H9 (cell line): ENCODE measurements around the gene EPB41L2. TPM values are rescaled to one million over a fixed set of nuclear protein-coding genes. Genes with fewer than 3 reads are reported as not detected.

Experiments
- DNase-seq: peaks from one replicate; pipeline ENCODE4 v3.0.0-alpha.2; 2017
- H2AFZ ChIP-seq: one replicate; pipeline ENCODE4 v1.6.1; 2013; ENCODE audit warnings: mild to moderate bottlenecking, low read length, control low read depth, moderate library complexity
- H2AK5ac ChIP-seq: 2 replicates; pipeline ENCODE4 v1.6.1; 2013; ENCODE audit warnings: low read length, control low read depth, mixed read lengths; ENCODE audit not compliant: insufficient read length
- H2BK120ac ChIP-seq: one replicate; pipeline ENCODE4 v1.6.1; 2013; ENCODE audit warnings: low read depth, mild to moderate bottlenecking, low read length, control low read depth, inconsistent platforms; ENCODE audit not compliant: poor library complexity, severe bottlenecking
- H2BK12ac ChIP-seq: 2 replicates; pipeline ENCODE4 v1.6.1; 2013; ENCODE audit warnings: low read length, control low read depth, mixed read lengths, low read depth; ENCODE audit not compliant: insufficient read length
- H2BK15ac ChIP-seq: 2 replicates; pipeline ENCODE4 v1.6.1; 2013; ENCODE audit warnings: low read depth, low read length, control low read depth
- H2BK20ac ChIP-seq: one replicate; pipeline ENCODE4 v1.6.1; 2013; ENCODE audit warnings: low read depth, mild to moderate bottlenecking, low read length, control low read depth, inconsistent platforms; ENCODE audit not compliant: poor library complexity, severe bottlenecking
- H2BK5ac ChIP-seq: 2 replicates; pipeline ENCODE4 v1.6.1; 2013; ENCODE audit warnings: low read length, control low read depth, mixed read lengths; ENCODE audit not compliant: insufficient read length
- H3K14ac ChIP-seq: 2 replicates; pipeline ENCODE4 v1.6.1; 2013; ENCODE audit warnings: low read length, control low read depth; ENCODE audit not compliant: insufficient read depth
- H3K18ac ChIP-seq: 2 replicates; pipeline ENCODE4 v1.6.1; 2013; ENCODE audit warnings: low read depth, mild to moderate bottlenecking, mixed read lengths, low read length, control low read depth; ENCODE audit not compliant: insufficient read length
- H3K23ac ChIP-seq: 2 replicates; pipeline ENCODE4 v1.6.1; 2013; ENCODE audit warnings: low read length, control low read depth, mixed read lengths, low read depth; ENCODE audit not compliant: insufficient read length
- H3K23me2 ChIP-seq: 2 replicates; pipeline ENCODE4 v1.6.1; 2013; ENCODE audit warnings: low read depth, mild to moderate bottlenecking, mixed read lengths, low read length, control low read depth; ENCODE audit not compliant: insufficient read length, poor library complexity, severe bottlenecking
- H3K27ac ChIP-seq: 2 replicates; pipeline ENCODE4 v1.5.1; 2013; ENCODE audit warnings: low read length, control low read depth, mixed read lengths, low read depth; ENCODE audit not compliant: insufficient read length
- H3K27me3 ChIP-seq: 2 replicates; pipeline ENCODE4 v1.6.1; 2013; ENCODE audit warnings: low read length, control low read depth, inconsistent platforms; ENCODE audit not compliant: insufficient read depth
- H3K4ac ChIP-seq: 2 replicates; pipeline ENCODE4 v1.6.1; 2013; ENCODE audit warnings: low read depth, mild to moderate bottlenecking, control low read depth, inconsistent platforms, low read length, moderate library complexity
- H3K4me1 ChIP-seq: 2 replicates; pipeline ENCODE4 v1.6.1; 2013; ENCODE audit warnings: low read length, control low read depth, inconsistent platforms; ENCODE audit not compliant: insufficient read depth
- H3K4me2 ChIP-seq: 2 replicates; pipeline ENCODE4 v1.6.1; 2013; ENCODE audit warnings: low read length, control low read depth, mixed read lengths; ENCODE audit not compliant: insufficient read length, insufficient read depth
- H3K56ac ChIP-seq: 2 replicates; pipeline ENCODE4 v1.6.1; 2013; ENCODE audit warnings: low read depth, mild to moderate bottlenecking, mixed read lengths, low read length, control low read depth; ENCODE audit not compliant: insufficient read length
- H3K79me1 ChIP-seq: 2 replicates; pipeline ENCODE4 v1.6.1; 2013; ENCODE audit warnings: low read depth, mild to moderate bottlenecking, moderate library complexity, low read length, control low read depth, inconsistent platforms; ENCODE audit not compliant: insufficient read depth, poor library complexity, severe bottlenecking
- H3K79me2 ChIP-seq: 2 replicates; pipeline ENCODE4 v1.6.1; 2013; ENCODE audit warnings: low read length, control low read depth, inconsistent platforms; ENCODE audit not compliant: insufficient read depth
- H3K9ac ChIP-seq: 2 replicates; pipeline ENCODE4 v1.6.1; 2013; ENCODE audit warnings: low read length, control low read depth, mixed read lengths; ENCODE audit not compliant: insufficient read length; ENCODE audit errors: extremely low read depth
- H3K9me3 ChIP-seq: one replicate; pipeline ENCODE4 v1.6.1; 2013; ENCODE audit warnings: low read depth, low read length, inconsistent platforms; ENCODE audit not compliant: control insufficient read depth
- H3T11ph ChIP-seq: one replicate; pipeline ENCODE4 v1.6.1; 2013; ENCODE audit warnings: mild to moderate bottlenecking, low read length, control low read depth, inconsistent platforms
- H4K20me1 ChIP-seq: one replicate; pipeline ENCODE4 v1.6.1; 2013; ENCODE audit not compliant: control insufficient read depth, insufficient read length, insufficient read depth
- H4K5ac ChIP-seq: 2 replicates; pipeline ENCODE4 v1.6.1; 2013; ENCODE audit warnings: low read depth, mild to moderate bottlenecking, mixed read lengths, low read length, control low read depth; ENCODE audit not compliant: insufficient read length
- H4K8ac ChIP-seq: replicated peaks from 2 replicates; pipeline ENCODE4 v1.6.1; 2013; ENCODE audit warnings: low read length, control low read depth, mixed read lengths, low read depth; ENCODE audit not compliant: insufficient read length
- H4K91ac ChIP-seq: 2 replicates; pipeline ENCODE4 v1.6.1; 2013; ENCODE audit warnings: low read depth, mild to moderate bottlenecking, moderate library complexity, mixed read lengths, low read length, control low read depth; ENCODE audit not compliant: insufficient read length
- H3K27ac Mint-ChIP-seq, 3 experiments: 2 replicates in 2 of 3; 3 replicates in 1 of 3; pipeline ENCODE4 v1.8.0; 2020 to 2021; ENCODE audit warnings: mixed read lengths in 3 of 3, mild to moderate bottlenecking in 1 of 3, moderate library complexity in 1 of 3
- H3K27me3 Mint-ChIP-seq: 2 replicates; pipeline ENCODE4 v1.8.0; 2021; ENCODE audit warnings: low read depth, mild to moderate bottlenecking, moderate library complexity, mixed read lengths
- H3K36me3 Mint-ChIP-seq, 3 experiments: 2 replicates in 2 of 3; 3 replicates in 1 of 3; pipeline ENCODE4 v1.8.0; 2020 to 2021; ENCODE audit warnings: low read depth in 3 of 3, mixed read lengths in 3 of 3; ENCODE audit not compliant: insufficient read depth in 1 of 3
- H3K4me1 Mint-ChIP-seq, 2 experiments: 2 replicates each; pipeline ENCODE4 v1.8.0; 2020; ENCODE audit warnings: mixed read lengths in 2 of 2
- H3K4me3 Mint-ChIP-seq, 2 experiments: 2 replicates in 1 of 2; 3 replicates in 1 of 2; pipeline ENCODE4 v1.8.0; 2020 to 2021; ENCODE audit warnings: mild to moderate bottlenecking in 2 of 2, mixed read lengths in 2 of 2, moderate library complexity in 1 of 2
- H3K9me3 Mint-ChIP-seq, 2 experiments: 2 replicates in 1 of 2; 3 replicates in 1 of 2; pipeline ENCODE4 v1.8.0; 2020; ENCODE audit warnings: mild to moderate bottlenecking in 2 of 2, mixed read lengths in 2 of 2, moderate library complexity in 1 of 2
- CTCF ChIP-seq: fragments of 200-600 bp; sonication (generic); conservative IDR thresholded peaks from 3 replicates; pipeline ENCODE4 v1.8.0; 2021; ENCODE audit warnings: antibody characterized with exemption, mild to moderate bottlenecking
- WGBS: extraction: QIAGEN DNeasy Blood & Tissue Kit; methylation state at CpG from one replicate; pipeline ENCODE4 v1.1.7; 2013; ENCODE audit warnings: missing lambda C conversion rate, low lambda C conversion rate, mixed read lengths; ENCODE audit not compliant: insufficient read length; ENCODE audit errors: extremely low coverage; 5-methylcytosine and 5-hydroxymethylcytosine counted together
- total RNA-seq: library from RNA; stranded (reverse); gene quantifications from 2 replicates; pipeline ENCODE4 v1.2.1, GENCODE V29; 2021

The EPB41L2 gene
- total RNA-seq, 1 experiment from 2014 or later: 90.2 TPM

GRCh38 chr6:131070061-131070460 lies 7.0 kb upstream of the EPB41L2 start:
- H3K4me1 ChIP-seq: no peaks in the 10 kb centered on the region
- no peaks in the 10 kb centered on the region for H4K20me1 ChIP-seq
- TF ChIP-seq CTCF: no peak
- no peak overlapping the region for H3K14ac ChIP-seq
- no peaks in the 10 kb centered on the region for H3K79me2 ChIP-seq
- H3K9ac ChIP-seq: peak overlapping the region; percentile 14
- H3T11ph ChIP-seq: no peak overlapping the region
- no peak overlapping the region for H4K91ac ChIP-seq
- Mint-ChIP-seq H3K27ac (no peak overlapping the region), H3K27me3 (peaks cover 8% of the 10 kb centered on the region), H3K4me3 (no peak overlapping the region), H3K9me3 (no peaks in the 10 kb centered on the region; a peak in 1 of 5 replicates), H3K4me1 (peaks cover 0 to 2% of the 10 kb centered on the region in 2 experiments; a peak in 1 of 4 replicates), H3K36me3 (no peaks in the 10 kb centered on the region)
- DNase-seq: no peak
- H3K27me3 ChIP-seq: no peaks in the 10 kb centered on the region
- no peaks in the 10 kb centered on the region for H3K9me3 ChIP-seq
- H3K23ac ChIP-seq: peak overlapping the region; percentile 49
- no peak overlapping the region for H2BK120ac ChIP-seq
- no peak overlapping the region for H2BK20ac ChIP-seq
- no peaks in the 10 kb centered on the region for H3K79me1 ChIP-seq
- no peak overlapping the region for H2AK5ac ChIP-seq
- H2BK12ac ChIP-seq: no peak overlapping the region
- WGBS: no CpG with 5 or more reads among the region's 3 CpGs
- no peak overlapping the region for H2AFZ ChIP-seq
- no peak overlapping the region for H4K8ac ChIP-seq
- H3K18ac ChIP-seq: no peak overlapping the region
- H3K23me2 ChIP-seq: no peaks in the 10 kb centered on the region
- no peak overlapping the region for H3K56ac ChIP-seq
- H4K5ac ChIP-seq: no peak overlapping the region
- H3K4ac ChIP-seq: no peak overlapping the region
- H3K27ac ChIP-seq: no peak overlapping the region
- no peak overlapping the region for H3K4me2 ChIP-seq
- H2BK5ac ChIP-seq: no peak overlapping the region
- no peak overlapping the region for H2BK15ac ChIP-seq
